HG03097 (cell line): ENCODE data around the gene SATB2.

Experiments used
- ATAC-seq: cut with Tn5 transposase; IDR thresholded peaks from one replicate; pipeline ENCODE4 v1.9.1; 2021; ENCODE audit not compliant: unreplicated experiment, low FRiP score

The SATB2 gene

GRCh38 chr2:199273042-199273511, 184.7 kb downstream of the SATB2 start:
- ATAC-seq = no peak

- no peak for ATAC-seq
Observed at GRCh38 chr2:199261936-199262335, 195.8 kb downstream of the SATB2 start.

GRCh38 chr2:199261239-199261638, 196.5 kb downstream of the SATB2 start:
- no peak for ATAC-seq

- ATAC-seq = no peak
Observed at GRCh38 chr2:199259671-199260070, 198.1 kb downstream of the SATB2 start.

- ATAC-seq = no peak
Observed at GRCh38 chr2:199258291-199258690, 199.4 kb downstream of the SATB2 start.

- ATAC-seq = no peak
Observed at GRCh38 chr2:199257261-199258224, 200.2 kb downstream of the SATB2 start.

GRCh38 chr2:199230091-199230490, 227.6 kb downstream of the SATB2 start:
- no peak for ATAC-seq

- peak; percentile 94 for ATAC-seq
Observed at GRCh38 chr2:199228887-199229819, 228.6 kb downstream of the SATB2 start.

- ATAC-seq = no peak
Observed at GRCh38 chr2:199223791-199224190, 233.9 kb downstream of the SATB2 start.

GRCh38 chr2:199220920-199221319, 236.8 kb downstream of the SATB2 start:
- ATAC-seq = no peak

- no peak for ATAC-seq
Observed at GRCh38 chr2:199219551-199219950, 238.2 kb downstream of the SATB2 start.
